C1 segment of cervical spinal cord (tissue), 14 donors: Measurements from ENCODE around the gene KDM4D.
"Not testable (repeated sequence)": the region's sequence is repeated elsewhere in the genome, so short reads cannot be mapped to it uniquely, and the experiment has no call there.

ENCODE experiments used
- DNase-seq, 14 donors: peaks; one replicate each; lab custom pipeline; 2025; lab: John Stamatoyannopoulos, UW

KDM4D gene

DNA sequence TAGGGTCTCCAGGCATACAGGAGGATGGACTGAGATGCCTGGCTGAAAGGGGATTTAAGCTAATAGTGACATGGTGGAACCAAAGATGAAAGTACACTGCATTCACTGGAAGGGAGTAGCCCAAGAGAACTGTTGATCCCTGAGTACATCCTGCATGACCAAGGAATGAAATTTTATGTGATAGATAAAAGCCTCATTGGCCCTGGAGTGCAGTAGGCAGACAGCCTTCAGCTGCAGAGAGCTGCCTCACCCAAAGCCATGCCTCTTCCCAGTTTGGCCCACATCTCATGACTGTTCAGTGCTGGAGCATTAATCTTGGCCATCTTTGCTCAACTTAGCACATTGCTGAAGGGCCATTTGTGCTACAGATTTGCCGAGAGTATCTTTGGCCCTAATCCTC is 59.5 kb downstream of the KDM4D start:
- no peak for DNase-seq

- no peak for DNase-seq
Observed at GRCh38 chr11:95035316-95035715, 61.8 kb downstream of the KDM4D start.

DNA sequence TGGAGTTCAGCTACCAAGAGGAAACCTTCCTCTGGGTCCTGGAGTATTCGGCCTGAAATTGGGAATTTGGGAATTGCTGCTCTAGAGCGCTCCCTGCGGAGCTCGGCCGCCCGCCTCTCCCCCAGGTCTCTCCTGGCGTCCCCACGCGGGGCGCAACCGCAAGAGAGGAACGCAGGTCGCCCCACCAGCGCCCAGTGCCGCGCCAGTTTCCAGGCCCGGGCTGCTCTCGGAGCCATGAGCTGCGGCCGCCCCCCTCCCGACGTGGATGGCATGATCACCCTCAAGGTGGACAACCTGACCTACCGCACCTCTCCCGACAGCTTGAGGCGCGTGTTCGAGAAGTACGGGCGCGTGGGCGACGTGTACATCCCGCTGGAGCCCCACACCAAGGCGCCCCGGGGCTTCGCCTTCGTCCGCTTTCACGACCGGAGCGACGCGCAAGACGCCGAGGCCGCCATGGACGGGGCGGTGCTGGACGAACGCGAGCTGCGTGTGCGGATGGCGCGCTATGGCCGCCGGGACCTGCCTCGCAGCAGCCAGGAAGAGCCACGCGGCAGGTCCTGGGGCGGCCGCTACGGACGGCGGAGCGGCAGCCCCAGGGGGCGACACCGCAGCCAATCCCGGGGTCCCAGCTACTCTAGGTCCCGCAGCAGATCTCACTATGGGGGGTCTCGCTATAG is 64.0 kb downstream of the KDM4D start:
- DNase-seq: not testable (repeated sequence)

- DNase-seq: no peak
Observed at GRCh38 chr11:95042239-95042638, 68.7 kb downstream of the KDM4D start.

- no peak for DNase-seq
Observed at GRCh38 chr11:95042906-95043305, 69.4 kb downstream of the KDM4D start.

DNA sequence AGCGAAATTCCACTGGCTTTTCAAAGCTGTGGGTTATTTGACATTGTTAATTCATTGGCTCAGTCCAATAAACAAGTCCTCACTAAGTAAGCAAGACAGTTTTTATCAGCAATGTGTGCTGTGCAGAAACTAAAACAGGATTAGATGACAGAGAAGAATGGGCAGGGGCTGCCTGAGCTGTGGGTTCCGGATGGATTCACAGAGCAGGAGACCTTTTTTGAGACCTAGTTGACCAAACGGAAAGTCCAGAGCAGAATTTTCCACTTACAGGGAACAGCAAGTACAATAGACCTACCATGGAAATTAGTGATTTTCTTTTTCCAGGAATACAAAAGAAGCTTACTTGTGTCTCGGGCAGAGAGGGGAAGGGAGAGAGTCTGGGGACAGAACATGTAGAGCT is 70.5 kb downstream of the KDM4D start:
- DNase-seq: no peak

DNA sequence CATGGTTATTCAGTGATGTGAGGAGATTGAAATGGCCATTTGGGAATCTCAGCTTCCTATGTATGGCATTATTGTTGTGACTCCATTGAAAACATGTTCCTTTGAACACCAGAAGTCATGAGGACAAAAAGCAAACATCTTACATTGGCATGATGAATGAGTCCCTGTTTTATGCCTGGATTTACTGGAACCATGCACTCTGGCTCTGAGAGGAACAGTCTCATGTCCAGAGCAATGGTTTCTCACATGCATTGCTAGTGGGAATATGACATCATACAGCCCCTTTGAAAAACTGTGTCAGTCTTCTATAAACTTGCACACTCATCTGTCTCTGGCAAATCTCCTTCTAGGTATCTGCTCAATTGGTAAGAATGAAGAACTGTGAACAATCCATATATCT is 72.3 kb downstream of the KDM4D start:
- DNase-seq: no peak
